ENCODE measurements around the gene EPC2.
A peak's percentile ranks its signal among the peaks of the same experiment; 100 is the strongest.

The EPC2 gene

GRCh38 chr2:148627224-148627623, 17.3 kb upstream of the EPC2 start:
- H3K4me3 ChIP-seq (ENCODE audit: low read depth, low read length), result no peak overlapping the region
- no peak for TF ChIP-seq MYC (IDR thresholded peaks at IDR 0.05; ENCODE audit: low read depth, low read length)
- TF ChIP-seq POLR2A (IDR thresholded peaks at IDR 0.05; ENCODE audit: extremely low read depth, insufficient read length), result no peak
- no peak for TF ChIP-seq MAX (IDR thresholded peaks at IDR 0.05; ENCODE audit: low read depth, low read length)
- TF ChIP-seq CTCF (IDR thresholded peaks at IDR 0.05; ENCODE audit: low read depth, low read length), result no peak
- DNase-seq (ENCODE audit: low read depth), result no peak

GRCh38 chr2:148634749-148635148, 9.8 kb upstream of the EPC2 start:
- no peak for TF ChIP-seq CTCF (IDR thresholded peaks at IDR 0.05; ENCODE audit: low read depth, low read length)
- DNase-seq (ENCODE audit: low read depth), result no peak
- H3K4me3 ChIP-seq (ENCODE audit: low read depth, low read length), result no peak overlapping the region

GRCh38 chr2:148638543-148638942, 6.0 kb upstream of the EPC2 start:
- no peak for DNase-seq (ENCODE audit: low read depth)
- H3K4me3 ChIP-seq (ENCODE audit: low read depth, low read length), result no peak overlapping the region
- TF ChIP-seq MYC (IDR thresholded peaks at IDR 0.05; ENCODE audit: low read depth, low read length) (no peak), CTCF (IDR thresholded peaks at IDR 0.05; ENCODE audit: low read depth, low read length) (no peak), POLR2A (IDR thresholded peaks at IDR 0.05; ENCODE audit: extremely low read depth, insufficient read length) (no peak), MAX (IDR thresholded peaks at IDR 0.05; ENCODE audit: low read depth, low read length) (no peak)

GRCh38 chr2:148640767-148641166, 3.8 kb upstream of the EPC2 start:
- no peak for TF ChIP-seq CTCF (IDR thresholded peaks at IDR 0.05; ENCODE audit: low read depth, low read length)
- TF ChIP-seq MAX (IDR thresholded peaks at IDR 0.05; ENCODE audit: low read depth, low read length), result no peak
- TF ChIP-seq MYC (IDR thresholded peaks at IDR 0.05; ENCODE audit: low read depth, low read length), result no peak
- TF ChIP-seq POLR2A (IDR thresholded peaks at IDR 0.05; ENCODE audit: extremely low read depth, insufficient read length), result no peak
- DNase-seq (ENCODE audit: low read depth), result no peak
- H3K4me3 ChIP-seq (ENCODE audit: low read depth, low read length), result no peak overlapping the region

GRCh38 chr2:148642112-148642744, 2.3 kb upstream of the EPC2 start:
- no peak overlapping the region for H3K4me3 ChIP-seq (ENCODE audit: low read depth, low read length)
- no peak for DNase-seq (ENCODE audit: low read depth)
- TF ChIP-seq MAX (IDR thresholded peaks at IDR 0.05; ENCODE audit: low read depth, low read length) (no peak), CTCF (IDR thresholded peaks at IDR 0.05; ENCODE audit: low read depth, low read length) (no peak), MYC (IDR thresholded peaks at IDR 0.05; ENCODE audit: low read depth, low read length) (no peak), POLR2A (IDR thresholded peaks at IDR 0.05; ENCODE audit: extremely low read depth, insufficient read length) (no peak)

- DNase-seq (ENCODE audit: low read depth), result peak; percentile 68
These were observed 1.6 kb upstream of the EPC2 start for GRCh38 chr2:148642891-148643416.

More at GRCh38 chr2:148642891-148643416, 1.6 kb upstream of the EPC2 start:
- H3K4me3 ChIP-seq (ENCODE audit: low read depth, low read length), result no peak overlapping the region
- no peak for TF ChIP-seq POLR2A (IDR thresholded peaks at IDR 0.05; ENCODE audit: extremely low read depth, insufficient read length)
- no peak for TF ChIP-seq CTCF (IDR thresholded peaks at IDR 0.05; ENCODE audit: low read depth, low read length)
- TF ChIP-seq MAX (IDR thresholded peaks at IDR 0.05; ENCODE audit: low read depth, low read length), result no peak
- no peak for TF ChIP-seq MYC (IDR thresholded peaks at IDR 0.05; ENCODE audit: low read depth, low read length)
